Measurements from ENCODE around the gene CALN1.

GRCh38 chr7:71982851-71983250 lies 429.3 kb downstream of the CALN1 start:
- TF ChIP-seq, protein P1, sequence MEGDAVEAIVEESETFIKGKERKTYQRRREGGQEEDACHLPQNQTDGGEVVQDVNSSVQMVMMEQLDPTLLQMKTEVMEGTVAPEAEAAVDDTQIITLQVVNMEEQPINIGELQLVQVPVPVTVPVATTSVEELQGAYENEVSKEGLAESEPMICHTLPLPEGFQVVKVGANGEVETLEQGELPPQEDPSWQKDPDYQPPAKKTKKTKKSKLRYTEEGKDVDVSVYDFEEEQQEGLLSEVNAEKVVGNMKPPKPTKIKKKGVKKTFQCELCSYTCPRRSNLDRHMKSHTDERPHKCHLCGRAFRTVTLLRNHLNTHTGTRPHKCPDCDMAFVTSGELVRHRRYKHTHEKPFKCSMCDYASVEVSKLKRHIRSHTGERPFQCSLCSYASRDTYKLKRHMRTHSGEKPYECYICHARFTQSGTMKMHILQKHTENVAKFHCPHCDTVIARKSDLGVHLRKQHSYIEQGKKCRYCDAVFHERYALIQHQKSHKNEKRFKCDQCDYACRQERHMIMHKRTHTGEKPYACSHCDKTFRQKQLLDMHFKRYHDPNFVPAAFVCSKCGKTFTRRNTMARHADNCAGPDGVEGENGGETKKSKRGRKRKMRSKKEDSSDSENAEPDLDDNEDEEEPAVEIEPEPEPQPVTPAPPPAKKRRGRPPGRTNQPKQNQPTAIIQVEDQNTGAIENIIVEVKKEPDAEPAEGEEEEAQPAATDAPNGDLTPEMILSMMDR (conservative IDR thresholded peaks at IDR 0.05), result no peak
- no peak for TF ChIP-seq ZFX (IDR thresholded peaks at IDR 0.05)
